Spleen (tissue), 11 donors: ENCODE results near the gene INS. TPM values are rescaled to one million over a fixed set of nuclear protein-coding genes. Genes with fewer than 3 reads are reported as not detected.
A peak's percentile ranks its signal among the peaks of the same experiment; 100 is the strongest.

ENCODE experiments used
- DNase-seq: peaks from one replicate; pipeline ENCODE4 v3.0.0-alpha.2; 2020
- H3K27ac ChIP-seq, 8 donors: fragments of 200-600 bp; sonication (generic) in 7 of 8; 1 replicate in 4 of 8; 2 replicates in 4 of 8; pipeline versions ENCODE4 v1.5.0 to v1.8.0; 2016 to 2021; ENCODE audit warnings: inconsistent platforms in 4 of 8, mild to moderate bottlenecking in 4 of 8, moderate library complexity in 1 of 8
- H3K27me3 ChIP-seq, 7 donors: fragments of 200-600 bp; sonication (generic) in 6 of 7; replicated peaks in 1 of 7; 1 replicate in 4 of 7; 2 replicates in 3 of 7; pipeline versions ENCODE4 v1.5.0 to v1.8.0; 2016 to 2021; ENCODE audit warnings: inconsistent platforms in 3 of 7, mild to moderate bottlenecking in 1 of 7
- H3K36me3 ChIP-seq, 6 donors: fragments of 200-600 bp; sonication (generic) in 5 of 6; 1 replicate in 4 of 6; 2 replicates in 2 of 6; pipeline versions ENCODE4 v1.5.0 to v1.8.0; 2016 to 2021; ENCODE audit warnings: inconsistent platforms in 2 of 6
- H3K4me1 ChIP-seq, 6 donors: fragments of 200-600 bp; sonication (generic) in 5 of 6; 1 replicate in 3 of 6; 2 replicates in 3 of 6; pipeline versions ENCODE4 v1.5.0 to v1.8.0; 2016 to 2021; ENCODE audit warnings: inconsistent platforms in 3 of 6
- H3K4me3 ChIP-seq, 8 donors: fragments of 200-600 bp; sonication (generic) in 7 of 8; 1 replicate in 4 of 8; 2 replicates in 4 of 8; pipeline versions ENCODE4 v1.5.0 to v1.8.0; 2016 to 2021; ENCODE audit warnings: inconsistent platforms in 4 of 8, mild to moderate bottlenecking in 4 of 8, moderate library complexity in 2 of 8
- H3K9me3 ChIP-seq, 8 donors: fragments of 200-600 bp; sonication (generic) in 7 of 8; 1 replicate in 4 of 8; 2 replicates in 4 of 8; pipeline versions ENCODE4 v1.5.0 to v1.8.0; 2016 to 2021; ENCODE audit warnings: inconsistent platforms in 4 of 8
- POLR2A ChIP-seq, 3 donors: fragments of 450-650 bp; IDR thresholded peaks; one replicate each; pipeline ENCODE4 v1.5.1; 2017; ENCODE audit warnings: antibody characterized with exemption in 3 of 3, mild to moderate bottlenecking in 1 of 3
- POLR2AphosphoS5 ChIP-seq, 3 donors: sonication (generic); formaldehyde crosslinking; IDR thresholded peaks; one replicate each; pipeline ENCODE4 v1.5.1; 2017; ENCODE audit warnings: antibody characterized with exemption in 3 of 3
- WGBS, 5 donors: extraction: QIAGEN DNeasy Blood & Tissue Kit in 3 of 5; methylation state at CpG; one replicate each; pipeline versions ENCODE4 v1.1.5 to v1.1.7; 2013 to 2018; 5-methylcytosine and 5-hydroxymethylcytosine counted together
- intact Hi-C: fragments of 100-400 bp; cut with DNase I; formaldehyde crosslinking; loops from one replicate; pipeline ENCODE4 v1.15.0; 2023; ENCODE audit warnings: low total_unique reads
- polyA plus RNA-seq, 3 donors: library from polyadenylated mRNA; stranded (reverse); fragments of 200-250 nt; gene quantifications; one replicate each; pipeline ENCODE4 v1.2.1, GENCODE V29; 2013
- total RNA-seq, 7 donors: library from RNA; depleted of rRNA in 3 of 7; stranded (reverse); fragments of >200 nt in 3 of 7; fragmentation: NEBNext Ultra II Directional in 4 of 7; extraction: Animal tissue kit (Norgen Biotek cat#: 25700) in 4 of 7; gene quantifications; one replicate each; pipeline versions ENCODE4 v1.1.0 to v1.2.1, GENCODE V29; 2016 to 2021
- TF ChIP-seq, protein P1 (sequence below), 11 experiments: fragments of 200-600 bp in 7 of 11; fragments of 450-650 bp in 4 of 11; sonication (generic) in 4 of 11; IDR thresholded peaks in 8 of 11; conservative IDR thresholded peaks in 3 of 11; 1 replicate in 7 of 11; 2 replicates in 4 of 11; pipeline versions ENCODE4 v1.4.0 to v1.8.0; 2016 to 2021; ENCODE audit warnings: antibody characterized with exemption in 11 of 11, inconsistent platforms in 4 of 11, mild to moderate bottlenecking in 1 of 11
- donor health status: healthy with polysubstance abuse.
- donor health status: DM: no; HTN: no; CAD: no; lungs with moderate emphysema.
- donor health status: DM: no; HTN: no; CAD: no.
- donor health status: Bipolar disorder and iron deficiency.
- donor health status: healthy.
- donor health status: DM: no; HTN: no; CAD: no.
- donor health status: DM: yes; HTN: yes; CAD: no.

INS gene
- total and polyA plus RNA-seq, 10 donors: 1.3 to 2.4 (median 1.5) TPM; not detected in 5

DNA sequence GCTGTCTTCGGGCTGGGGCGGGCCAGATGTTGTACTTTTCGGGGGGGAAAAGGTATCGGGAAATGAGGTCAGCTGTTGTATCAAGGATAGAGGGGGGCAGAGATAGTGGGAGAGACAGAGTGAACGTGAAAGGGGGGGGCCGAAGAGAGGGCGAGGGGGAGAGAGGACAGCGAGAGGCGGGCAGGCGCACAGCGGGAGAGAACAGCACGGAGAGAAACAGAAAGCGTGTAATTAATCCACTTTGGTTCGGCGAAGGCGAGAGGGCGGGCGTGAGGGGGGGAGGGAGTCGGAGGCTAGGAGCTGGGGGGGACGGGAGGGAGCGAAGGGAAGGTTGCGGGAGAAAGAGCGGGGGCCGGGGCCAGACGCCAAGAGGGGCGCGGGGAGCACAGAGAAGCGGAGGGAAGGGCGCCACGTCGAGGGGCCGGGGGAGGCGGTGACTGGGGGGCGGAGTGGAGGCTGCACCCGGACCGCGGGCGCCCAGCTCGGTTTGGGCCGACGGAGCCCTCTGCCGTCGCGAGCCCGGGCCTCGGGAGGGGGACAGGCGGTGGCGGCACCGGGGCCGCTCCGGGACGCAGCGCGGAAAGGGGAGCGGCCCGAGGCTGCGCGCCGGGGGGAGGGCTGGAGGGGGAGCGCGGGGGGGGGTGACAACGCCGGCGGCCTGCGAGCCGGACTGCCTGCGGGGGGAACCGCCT is 22.4 kb downstream of the INS start:
- Histone ChIP-seq H3K27me3 (peaks cover 6 to 100% (median 93%) of the 10 kb centered on the region in 7 donors), H3K36me3 (no peaks in the 10 kb centered on the region), H3K4me3 (peak overlapping the region in 6 of 8 donors; percentile 10 to 64 (median 32)), H3K27ac (no peak overlapping the region), H3K9me3 (no peaks in the 10 kb centered on the region), H3K4me1 (peaks cover 4 to 54% (median 33%) of the 10 kb centered on the region in 6 donors)
- intact Hi-C loops: no loop called here
- WGBS, 5 donors: 2 to 4% (median 3%) methylated on average over 38 to 68 of the region's 68 CpGs
- TF ChIP-seq POLR2A (IDR thresholded peaks at IDR 0.05) (no peak), POLR2AphosphoS5 (IDR thresholded peaks at IDR 0.05) (no peak)
- TF ChIP-seq, protein P1, sequence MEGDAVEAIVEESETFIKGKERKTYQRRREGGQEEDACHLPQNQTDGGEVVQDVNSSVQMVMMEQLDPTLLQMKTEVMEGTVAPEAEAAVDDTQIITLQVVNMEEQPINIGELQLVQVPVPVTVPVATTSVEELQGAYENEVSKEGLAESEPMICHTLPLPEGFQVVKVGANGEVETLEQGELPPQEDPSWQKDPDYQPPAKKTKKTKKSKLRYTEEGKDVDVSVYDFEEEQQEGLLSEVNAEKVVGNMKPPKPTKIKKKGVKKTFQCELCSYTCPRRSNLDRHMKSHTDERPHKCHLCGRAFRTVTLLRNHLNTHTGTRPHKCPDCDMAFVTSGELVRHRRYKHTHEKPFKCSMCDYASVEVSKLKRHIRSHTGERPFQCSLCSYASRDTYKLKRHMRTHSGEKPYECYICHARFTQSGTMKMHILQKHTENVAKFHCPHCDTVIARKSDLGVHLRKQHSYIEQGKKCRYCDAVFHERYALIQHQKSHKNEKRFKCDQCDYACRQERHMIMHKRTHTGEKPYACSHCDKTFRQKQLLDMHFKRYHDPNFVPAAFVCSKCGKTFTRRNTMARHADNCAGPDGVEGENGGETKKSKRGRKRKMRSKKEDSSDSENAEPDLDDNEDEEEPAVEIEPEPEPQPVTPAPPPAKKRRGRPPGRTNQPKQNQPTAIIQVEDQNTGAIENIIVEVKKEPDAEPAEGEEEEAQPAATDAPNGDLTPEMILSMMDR (IDR thresholded peaks at IDR 0.05 in 8 of 11, conservative IDR thresholded peaks at IDR 0.05 in 3 of 11): no peak
- no peak for DNase-seq

DNA sequence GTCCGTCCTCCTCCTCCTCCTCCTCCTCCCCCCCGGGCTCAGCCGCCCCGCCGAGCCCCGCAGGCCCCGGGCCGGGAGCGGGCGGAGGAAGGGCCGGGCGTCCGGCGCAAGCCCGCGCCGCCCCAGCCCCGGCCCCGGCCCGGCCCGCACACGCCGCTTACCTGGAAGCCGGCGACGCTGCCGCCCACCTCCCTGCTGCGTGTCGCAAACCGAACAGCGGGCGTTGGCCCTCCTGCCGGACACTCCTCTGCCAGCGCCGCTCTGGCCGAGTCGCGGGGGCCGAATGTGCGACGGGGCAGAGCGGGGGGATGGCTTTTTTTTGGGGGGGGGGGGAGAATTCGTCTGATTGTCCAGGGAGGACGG is 23.0 kb downstream of the INS start:
- Histone ChIP-seq H3K27me3 (peaks cover 6 to 100% (median 93%) of the 10 kb centered on the region in 7 donors), H3K36me3 (no peaks in the 10 kb centered on the region), H3K27ac (no peak overlapping the region), H3K9me3 (no peaks in the 10 kb centered on the region), H3K4me1 (peaks cover 4 to 49% (median 31%) of the 10 kb centered on the region in 6 donors), H3K4me3 (peak overlapping the region in 6 of 8 donors; percentile 13 to 64 (median 32))
- TF ChIP-seq, protein P1 (IDR thresholded peaks at IDR 0.05 in 8 of 11, conservative IDR thresholded peaks at IDR 0.05 in 3 of 11): no peak
- no peak for TF ChIP-seq POLR2AphosphoS5 (IDR thresholded peaks at IDR 0.05)
- TF ChIP-seq POLR2A (IDR thresholded peaks at IDR 0.05): no peak
- DNase-seq: no peak
- 2 to 4% (median 3%) methylated on average over 12 to 44 of the region's 44 CpGs for WGBS, 5 donors
- intact Hi-C loops: no loop called here

DNA sequence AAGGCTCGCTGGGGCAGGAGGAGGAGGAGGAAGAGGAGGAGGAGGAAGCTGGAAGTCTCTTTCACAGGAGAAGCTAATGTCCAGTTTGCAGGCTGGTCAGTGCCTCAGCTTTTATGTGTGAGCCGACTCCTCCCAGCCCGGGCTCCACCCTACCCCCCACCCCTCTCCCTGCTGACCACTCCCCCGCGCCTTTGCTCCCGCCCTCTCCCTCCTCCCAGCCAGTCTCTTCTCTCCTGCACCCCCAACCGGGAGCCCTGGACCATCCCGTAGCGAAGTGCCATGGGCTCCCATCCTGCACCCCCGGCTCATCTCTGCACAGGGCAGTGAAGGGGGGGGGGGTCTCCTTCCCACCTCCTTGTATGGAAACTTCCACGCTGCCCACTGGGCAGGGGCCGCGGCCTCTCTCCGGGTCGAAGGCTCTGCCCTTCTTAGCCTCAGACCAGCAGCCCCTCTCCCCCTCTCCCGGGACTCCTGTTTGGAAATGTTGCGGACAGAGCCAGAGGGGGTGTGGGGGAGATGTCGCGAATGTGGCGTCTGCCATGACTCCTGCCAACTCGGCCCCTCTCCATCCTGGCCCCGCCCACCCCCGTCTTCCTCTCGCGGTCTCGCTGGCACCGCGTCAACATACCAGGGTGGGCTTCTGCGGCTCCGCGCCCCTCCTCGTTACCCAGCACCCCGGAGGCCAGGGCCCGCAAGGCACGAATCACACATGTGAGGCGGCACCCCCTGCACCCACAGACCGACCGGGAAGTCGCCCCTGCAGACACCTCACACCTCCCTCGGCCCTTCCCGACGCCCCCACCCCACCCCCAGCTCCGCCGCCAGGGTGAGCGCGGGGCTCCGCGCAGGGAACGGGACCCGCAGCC is 23.6 kb downstream of the INS start:
- Histone ChIP-seq H3K27me3 (peaks cover 6 to 99% (median 89%) of the 10 kb centered on the region in 7 donors), H3K9me3 (no peaks in the 10 kb centered on the region), H3K4me1 (peaks cover 4 to 43% (median 31%) of the 10 kb centered on the region in 6 donors), H3K36me3 (no peaks in the 10 kb centered on the region), H3K4me3 (peak overlapping the region in 6 of 8 donors; percentile 17 to 64 (median 32)), H3K27ac (no peak overlapping the region)
- TF ChIP-seq POLR2A (IDR thresholded peaks at IDR 0.05): no peak
- TF ChIP-seq, protein P1 (IDR thresholded peaks at IDR 0.05 in 8 of 11, conservative IDR thresholded peaks at IDR 0.05 in 3 of 11): no peak
- no peak for TF ChIP-seq POLR2AphosphoS5 (IDR thresholded peaks at IDR 0.05)
- no peak for DNase-seq
- WGBS, 5 donors: 2 to 4% (median 2%) methylated on average over 16 to 50 of the region's 50 CpGs
- intact Hi-C loops: no loop called here

DNA sequence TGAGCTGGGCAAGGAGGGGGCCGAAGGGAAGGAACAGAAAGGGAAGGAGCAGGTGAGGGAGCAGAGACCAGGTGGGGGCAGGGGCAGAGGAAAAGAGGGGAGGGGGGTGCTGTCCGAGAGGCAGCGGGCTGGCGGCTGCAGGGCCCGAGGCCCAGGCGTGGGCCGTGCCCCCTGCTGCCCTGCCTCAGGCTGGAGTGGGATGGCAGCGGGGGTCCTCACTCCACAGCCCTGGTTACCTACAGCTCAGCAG is 24.1 kb downstream of the INS start:
- peaks cover 6 to 99% (median 83%) of the 10 kb centered on the region in 7 donors for H3K27me3 ChIP-seq
- H3K36me3 ChIP-seq: no peaks in the 10 kb centered on the region
- TF ChIP-seq POLR2A (IDR thresholded peaks at IDR 0.05): no peak
- TF ChIP-seq, protein P1 (IDR thresholded peaks at IDR 0.05 in 8 of 11, conservative IDR thresholded peaks at IDR 0.05 in 3 of 11): no peak
- TF ChIP-seq POLR2AphosphoS5 (IDR thresholded peaks at IDR 0.05): no peak
- intact Hi-C loops: no loop called here
- H3K9me3 ChIP-seq: no peaks in the 10 kb centered on the region
- 6 to 25% (median 19%) methylated on average over 7 to 8 of the region's 8 CpGs for WGBS, 5 donors
- no peak for DNase-seq
- H3K4me1 ChIP-seq: peaks cover 4 to 43% (median 31%) of the 10 kb centered on the region in 6 donors
- H3K27ac ChIP-seq: no peak overlapping the region
- peak overlapping the region in 2 of 8 donors; percentile 33 to 64 for H3K4me3 ChIP-seq
